ENCODE measurements around the gene SLC27A3. TPM values are rescaled to one million over a fixed set of nuclear protein-coding genes. Genes with fewer than 3 reads are reported as not detected.
"Not testable (repeated sequence)": the region's sequence is repeated elsewhere in the genome, so short reads cannot be mapped to it uniquely, and the experiment has no call there.

SLC27A3 gene
- total RNA-seq, 1 donor from 2014 or later: 99.6 TPM

DNA sequence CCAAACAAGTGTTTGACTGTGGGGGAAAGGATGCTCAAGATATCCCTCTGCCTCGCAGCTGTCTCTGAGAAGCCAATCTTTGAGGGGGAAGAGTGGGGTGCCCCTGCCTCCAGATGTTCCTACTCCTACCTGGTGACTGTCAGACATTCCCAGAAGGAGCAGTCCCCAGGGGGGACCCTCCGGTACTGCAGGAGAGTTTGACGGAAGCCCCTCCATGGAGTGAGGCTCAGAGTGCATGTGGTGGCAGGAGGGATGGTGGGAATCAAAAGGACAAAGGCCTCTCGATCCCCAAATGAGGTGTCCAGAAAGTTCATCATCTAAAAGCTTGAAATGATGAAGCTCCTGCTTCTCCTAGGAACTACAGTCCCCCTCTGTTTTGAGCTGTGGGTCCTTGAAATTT is 5.3 kb downstream of the SLC27A3 start:
- ATAC-seq (no peak), DNase-seq (no peak)
- Histone ChIP-seq H3K4me1 (peaks cover 54% of the 10 kb centered on the region), H3K27me3 (ENCODE audit: low read depth) (no peaks in the 10 kb centered on the region), H3K4me3 (no peak overlapping the region), H3K9me3 (no peaks in the 10 kb centered on the region), H3K27ac (no peak overlapping the region), H3K36me3 (peaks cover 6% of the 10 kb centered on the region)
- intact Hi-C loops (cut with DNase I): no loop called here
- TF ChIP-seq, protein P1, sequence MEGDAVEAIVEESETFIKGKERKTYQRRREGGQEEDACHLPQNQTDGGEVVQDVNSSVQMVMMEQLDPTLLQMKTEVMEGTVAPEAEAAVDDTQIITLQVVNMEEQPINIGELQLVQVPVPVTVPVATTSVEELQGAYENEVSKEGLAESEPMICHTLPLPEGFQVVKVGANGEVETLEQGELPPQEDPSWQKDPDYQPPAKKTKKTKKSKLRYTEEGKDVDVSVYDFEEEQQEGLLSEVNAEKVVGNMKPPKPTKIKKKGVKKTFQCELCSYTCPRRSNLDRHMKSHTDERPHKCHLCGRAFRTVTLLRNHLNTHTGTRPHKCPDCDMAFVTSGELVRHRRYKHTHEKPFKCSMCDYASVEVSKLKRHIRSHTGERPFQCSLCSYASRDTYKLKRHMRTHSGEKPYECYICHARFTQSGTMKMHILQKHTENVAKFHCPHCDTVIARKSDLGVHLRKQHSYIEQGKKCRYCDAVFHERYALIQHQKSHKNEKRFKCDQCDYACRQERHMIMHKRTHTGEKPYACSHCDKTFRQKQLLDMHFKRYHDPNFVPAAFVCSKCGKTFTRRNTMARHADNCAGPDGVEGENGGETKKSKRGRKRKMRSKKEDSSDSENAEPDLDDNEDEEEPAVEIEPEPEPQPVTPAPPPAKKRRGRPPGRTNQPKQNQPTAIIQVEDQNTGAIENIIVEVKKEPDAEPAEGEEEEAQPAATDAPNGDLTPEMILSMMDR (IDR thresholded peaks at IDR 0.05): no peak

DNA sequence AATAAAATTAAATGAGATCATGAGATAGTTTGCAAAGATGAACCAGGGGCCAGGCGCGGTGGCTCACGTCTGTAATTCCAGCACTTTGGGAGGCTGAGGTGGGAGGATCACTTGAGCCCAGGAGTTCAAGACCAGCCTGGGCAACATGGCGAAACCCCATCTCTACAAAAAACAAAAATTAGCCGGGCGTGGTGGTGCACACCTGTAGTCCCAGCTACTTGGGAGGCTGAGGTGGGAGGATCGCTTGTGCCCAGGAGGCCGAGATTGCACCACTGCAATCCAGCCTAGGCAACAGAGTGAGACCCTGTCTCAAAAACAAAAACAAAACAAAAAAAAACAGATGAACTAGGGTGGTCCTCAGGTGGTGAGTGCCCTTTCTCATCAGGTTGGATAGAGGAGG is 7.4 kb downstream of the SLC27A3 start:
- H3K27me3 ChIP-seq (ENCODE audit: low read depth); H3K9me3 ChIP-seq; DNase-seq; ATAC-seq; H3K36me3 ChIP-seq; intact Hi-C loops (cut with DNase I): not testable (repeated sequence)
- Histone ChIP-seq H3K4me1 (peaks cover 36% of the 10 kb centered on the region), H3K27ac (peak overlapping the region; percentile 98), H3K4me3 (peak overlapping the region; percentile 77)

DNA sequence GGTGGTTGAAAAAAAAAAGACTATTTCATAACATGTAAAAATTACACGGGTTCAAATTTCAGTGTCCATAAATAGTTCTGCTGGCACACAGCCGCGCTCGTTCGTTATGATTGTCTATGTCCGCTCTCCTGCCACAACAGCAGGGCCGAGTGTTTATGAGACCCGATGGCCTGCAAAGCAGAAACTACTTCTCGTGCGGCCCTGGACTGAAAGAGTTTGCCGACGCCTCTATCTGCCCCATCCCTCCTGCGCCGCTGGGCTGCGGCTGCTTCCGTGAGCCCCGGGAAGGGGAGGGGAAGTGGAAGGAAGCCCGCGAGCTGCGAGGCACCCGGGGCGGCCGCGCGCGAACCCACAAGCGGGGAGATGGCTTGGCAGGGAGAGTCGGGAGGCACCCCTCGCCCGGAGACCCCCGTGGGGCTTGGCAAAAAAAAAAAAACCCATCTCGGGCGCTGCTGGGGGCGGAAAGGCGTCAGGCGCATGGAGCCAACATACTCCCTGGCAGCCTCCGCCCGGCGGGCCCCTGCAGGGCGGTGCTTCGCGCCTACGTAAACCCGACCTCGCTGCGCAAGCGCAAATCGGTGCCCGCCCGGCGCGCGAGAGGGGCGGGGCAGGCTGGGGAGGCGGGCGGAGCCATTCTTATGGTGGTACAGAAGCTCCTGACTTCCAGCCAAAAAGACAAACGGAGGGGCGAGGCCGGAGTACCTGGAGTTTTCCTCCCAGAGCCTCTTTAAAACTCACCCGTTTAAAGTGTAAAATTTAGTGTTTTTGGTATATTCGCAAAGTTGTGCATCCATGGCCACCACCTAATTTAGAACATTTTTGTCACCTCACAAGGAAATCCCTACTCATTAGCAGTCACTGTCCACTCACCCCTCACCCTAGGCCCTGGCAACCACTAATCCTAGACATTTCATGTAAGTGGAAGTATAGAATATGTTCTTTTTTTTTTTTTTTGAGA is 8.3 kb downstream of the SLC27A3 start:
- ATAC-seq: peak; percentile 98 to 99
- Histone ChIP-seq H3K36me3 (peaks cover 4% of the 10 kb centered on the region), H3K9me3 (no peaks in the 10 kb centered on the region), H3K4me1 (peaks cover 28% of the 10 kb centered on the region), H3K27me3 (ENCODE audit: low read depth) (no peaks in the 10 kb centered on the region), H3K4me3 (peak overlapping the region; percentile 77), H3K27ac (peak overlapping the region; percentile 98)
- TF ChIP-seq, protein P1 (IDR thresholded peaks at IDR 0.05): no peak
- peak; percentile 94 for DNase-seq
- intact Hi-C loops (cut with DNase I): no loop called here

DNA sequence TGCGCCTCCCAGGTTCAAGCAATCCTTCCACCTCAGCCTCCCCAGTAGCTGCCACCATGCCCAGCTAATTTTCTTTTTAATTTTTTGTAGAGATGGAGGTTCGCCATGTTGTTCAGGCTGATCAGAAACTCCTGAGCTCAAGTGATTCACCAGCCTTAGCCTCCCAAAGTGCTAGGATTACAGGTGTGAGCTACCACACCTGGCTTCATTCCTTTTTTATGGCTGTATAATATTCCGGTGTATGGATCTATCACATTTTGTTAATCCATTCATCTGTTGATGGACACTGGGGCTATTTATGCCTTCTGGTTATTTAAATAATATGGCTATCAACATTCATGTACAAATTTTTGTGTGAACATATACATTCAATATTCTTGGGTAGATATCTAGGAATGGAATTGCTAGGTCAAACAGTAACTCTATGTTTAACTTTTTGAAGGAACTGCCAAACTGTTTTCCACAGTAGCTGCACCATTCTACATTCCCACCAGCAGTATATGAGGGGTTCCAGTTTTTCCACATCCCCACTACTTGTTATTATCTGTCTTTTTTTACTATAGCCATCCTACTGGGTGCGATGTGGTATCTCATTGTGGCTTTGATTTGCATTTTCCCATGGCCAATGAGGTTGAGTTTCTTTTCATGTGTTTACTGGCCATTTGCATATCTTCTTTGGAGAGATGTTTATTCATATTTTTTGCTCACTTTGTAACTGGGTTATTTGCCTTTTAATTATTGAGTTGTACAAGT is 11.0 kb downstream of the SLC27A3 start:
- peaks cover 31% of the 10 kb centered on the region for H3K4me1 ChIP-seq
- no peak overlapping the region for H3K27ac ChIP-seq
- ATAC-seq: no peak
- intact Hi-C loops (cut with DNase I): no loop called here
- peak; percentile 6 for DNase-seq
- H3K9me3 ChIP-seq: no peaks in the 10 kb centered on the region
- no peaks in the 10 kb centered on the region for H3K36me3 ChIP-seq
- no peaks in the 10 kb centered on the region for H3K27me3 ChIP-seq (ENCODE audit: low read depth)
- no peak overlapping the region for H3K4me3 ChIP-seq
- TF ChIP-seq, protein P1 (IDR thresholded peaks at IDR 0.05): no peak

DNA sequence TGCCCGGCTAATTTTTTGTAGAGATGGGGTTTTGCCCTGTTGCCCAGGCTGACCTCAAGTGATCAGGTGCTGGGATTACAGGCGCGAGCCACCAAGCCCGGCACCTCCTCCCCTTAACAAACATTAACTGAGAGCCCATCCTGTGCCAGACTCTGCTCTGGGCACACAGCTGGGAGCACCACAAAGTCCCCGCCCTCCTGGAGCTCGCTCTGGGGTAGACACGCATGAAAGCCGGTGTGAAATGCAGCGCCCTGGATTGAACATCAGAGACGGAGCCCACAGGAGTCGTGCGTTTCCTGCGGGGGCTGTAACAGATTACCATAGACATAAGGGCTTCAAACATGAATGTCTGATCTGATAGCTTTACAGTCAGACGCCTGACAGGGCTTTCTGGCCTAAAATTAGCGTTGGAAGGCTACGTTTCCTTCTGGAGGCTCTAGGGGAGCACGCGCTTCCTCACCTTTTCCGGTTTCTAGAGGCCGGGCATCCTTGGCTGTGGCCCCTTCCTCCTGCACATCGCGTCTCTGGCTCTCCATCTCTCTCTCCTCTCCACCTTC is 14.3 kb downstream of the SLC27A3 start:
- Histone ChIP-seq H3K4me3 (peak overlapping the region; percentile 25), H3K27ac (peak overlapping the region; percentile 77), H3K27me3 (ENCODE audit: low read depth) (no peaks in the 10 kb centered on the region), H3K36me3 (no peaks in the 10 kb centered on the region), H3K4me1 (peaks cover 23% of the 10 kb centered on the region), H3K9me3 (no peaks in the 10 kb centered on the region)
- ATAC-seq: no peak
- no peak for DNase-seq
- TF ChIP-seq, protein P1 (IDR thresholded peaks at IDR 0.05): no peak
- intact Hi-C loops (cut with DNase I): loop anchor here (10.0 kb wide), 1 partner anchor 195 kb away; the partner anchor contains the start of gene RAB13
